ENCODE measurements around the gene FBXW4. TPM values are rescaled to one million over a fixed set of nuclear protein-coding genes. Genes with fewer than 3 reads are reported as not detected.

Gene FBXW4
- total and polyA plus RNA-seq, 9 of the 15 experiments (the other 6 are each of a cell fraction or from before 2014, with no cell fraction given): 1.0 to 10.6 (median 5.4) TPM

GRCh38 chr10:101585841-101586240 is 109.1 kb downstream of the FBXW4 start (continued):
- TF ChIP-seq ZNF740 (CRISPR knock-in tag; IDR thresholded peaks at IDR 0.05): no peak
- no peak for TF ChIP-seq ZNF740 (tag; IDR thresholded peaks at IDR 0.05)
- no peak for TF ChIP-seq EHMT2 (IDR thresholded peaks at IDR 0.05)

DNA sequence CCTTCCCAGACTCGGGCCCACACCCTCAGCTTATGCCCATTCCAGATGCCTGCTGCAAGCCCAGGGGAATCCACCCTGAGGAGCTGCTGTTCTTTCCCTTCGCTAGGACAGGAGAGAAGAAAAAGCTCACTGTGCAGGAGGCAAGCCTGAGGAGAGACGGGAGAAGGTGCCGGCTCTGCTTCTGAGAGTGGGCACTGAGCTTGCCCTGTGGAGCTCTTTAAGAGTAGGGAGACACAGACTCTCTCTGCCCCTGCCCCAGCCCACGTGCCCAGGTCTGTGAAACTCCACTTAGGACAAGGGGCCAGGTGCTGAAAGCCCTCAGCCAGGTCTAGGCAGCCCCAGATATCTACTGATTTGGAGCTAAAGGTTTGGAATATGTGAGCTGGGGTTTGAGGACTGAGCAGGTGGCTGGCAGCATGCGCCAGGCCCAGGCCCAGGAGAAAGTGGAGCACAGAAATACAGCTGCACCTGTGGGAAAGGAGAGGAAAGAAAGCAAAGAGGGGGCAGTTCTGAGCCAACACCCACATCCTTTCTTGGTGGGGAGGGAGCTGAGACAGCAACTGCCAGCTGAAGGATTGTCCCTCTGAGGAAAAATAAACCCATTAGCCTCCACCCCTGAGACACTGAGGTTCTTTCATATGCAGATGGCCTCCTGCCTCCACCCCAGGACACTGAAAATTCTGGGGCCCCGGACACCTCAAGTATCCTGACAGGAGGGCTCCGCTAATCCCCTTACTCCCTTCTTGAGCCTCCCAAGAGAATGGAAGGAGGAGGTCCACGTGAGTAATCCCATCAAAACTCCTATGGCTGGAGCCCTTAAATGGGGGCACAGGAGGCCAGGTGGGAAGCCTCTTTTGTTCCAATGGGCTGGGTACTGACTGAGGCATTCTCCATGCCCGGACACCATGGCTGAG is 114.2 kb downstream of the FBXW4 start:
- POLR2A ChIA-PET: interaction anchor here (0.6 to 1.1 kb wide), 2 partner anchors 191 to 1001 kb away, joined by 3 read pairs; no protein-coding TSS in a partner anchor
- Histone ChIP-seq H3K9ac (ENCODE audit: insufficient read depth in 1 of 2, low read depth in 2 of 2, low read length in 2 of 2) (no peak overlapping the region; a peak in 1 of 4 replicates), H2AFZ (ENCODE audit: low read depth, low read length) (no peak overlapping the region), H4K20me1 (replicated peaks; ENCODE audit: control insufficient read depth, insufficient read depth, low read length) (no peaks in the 10 kb centered on the region; the same call in 1 of the 2 replicates), H3K4me1 (replicated peaks in 1 of 2; ENCODE audit: control insufficient read depth in 2 of 2, insufficient read depth in 2 of 2, low read length in 2 of 2) (peaks cover 15 to 29% of the 10 kb centered on the region in 2 experiments), H3K27ac (ENCODE audit: extremely low read depth, low read depth, low read length) (no peak overlapping the region), H3K27me3 (ENCODE audit: control insufficient read depth in 2 of 2, insufficient read depth in 2 of 2, low read length in 2 of 2) (no peaks in the 10 kb centered on the region), H3K4me2 (ENCODE audit: insufficient read depth, low read length) (no peak overlapping the region), H3K9me1 (ENCODE audit: control insufficient read depth, insufficient read depth, low read length) (no peaks in the 10 kb centered on the region), H3K9me3 (replicated peaks; ENCODE audit: control insufficient read depth, insufficient read depth, low read depth, low read length) (no peaks in the 10 kb centered on the region), H3K79me2 (ENCODE audit: control insufficient read depth, insufficient read depth, low read length) (no peaks in the 10 kb centered on the region), H3K4me3 (no peak overlapping the region), H3K36me3 (ENCODE audit: control insufficient read depth, insufficient read depth, low read length) (peaks cover 48% of the 10 kb centered on the region; the same call in 2 of the 3 replicates)
- FAIRE-seq (no peak), ATAC-seq (no peak), DNase-seq (ENCODE audit: extremely low read depth in 1 of 4, low spot score in 3 of 4) (no peak)
- intact Hi-C loops (cut with micrococcal nuclease) (no loop called here), in situ Hi-C loops (cut with MboI) (no loop called here)
- CTCF ChIA-PET (ENCODE audit: low intra/inter-chr PET ratio): no interaction called here
- TF ChIP-seq ZEB2 (IDR thresholded peaks at IDR 0.05): no peak
- TF ChIP-seq ATF4 (CRISPR knock-in tag; IDR thresholded peaks at IDR 0.05): no peak
- no peak for TF ChIP-seq NFXL1 (CRISPR knock-in tag; IDR thresholded peaks at IDR 0.05)
- TF ChIP-seq NCOA2 (IDR thresholded peaks at IDR 0.05; ENCODE audit: partially characterized antibody in 2 of 2): no peak
- TF ChIP-seq, protein P1, sequence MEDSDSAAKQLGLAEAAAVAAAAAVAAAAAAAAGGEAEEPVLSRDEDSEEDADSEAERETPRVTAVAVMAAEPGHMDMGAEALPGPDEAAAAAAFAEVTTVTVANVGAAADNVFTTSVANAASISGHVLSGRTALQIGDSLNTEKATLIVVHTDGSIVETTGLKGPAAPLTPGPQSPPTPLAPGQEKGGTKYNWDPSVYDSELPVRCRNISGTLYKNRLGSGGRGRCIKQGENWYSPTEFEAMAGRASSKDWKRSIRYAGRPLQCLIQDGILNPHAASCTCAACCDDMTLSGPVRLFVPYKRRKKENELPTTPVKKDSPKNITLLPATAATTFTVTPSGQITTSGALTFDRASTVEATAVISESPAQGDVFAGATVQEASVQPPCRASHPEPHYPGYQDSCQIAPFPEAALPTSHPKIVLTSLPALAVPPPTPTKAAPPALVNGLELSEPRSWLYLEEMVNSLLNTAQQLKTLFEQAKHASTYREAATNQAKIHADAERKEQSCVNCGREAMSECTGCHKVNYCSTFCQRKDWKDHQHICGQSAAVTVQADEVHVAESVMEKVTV (CRISPR knock-in tag; IDR thresholded peaks at IDR 0.05): no peak
- no peak for TF ChIP-seq RHOXF2B (CRISPR knock-in tag; conservative IDR thresholded peaks at IDR 0.05)
- TF ChIP-seq MAFK (IDR thresholded peaks at IDR 0.05; ENCODE audit: low read length): no peak
- TF ChIP-seq HEY1 (CRISPR knock-in tag; IDR thresholded peaks at IDR 0.05; ENCODE audit: borderline replicate concordance): no peak
- TF ChIP-seq NFIX (CRISPR knock-in tag; IDR thresholded peaks at IDR 0.05; ENCODE audit: low read depth): no peak
- TF ChIP-seq XRCC5 (IDR thresholded peaks at IDR 0.05; ENCODE audit: low read depth, low read length): no peak
- no peak for TF ChIP-seq POU5F1 (IDR thresholded peaks at IDR 0.05; ENCODE audit: borderline replicate concordance, low read depth, low read length, partially characterized antibody)
- no peak for TF ChIP-seq ZNF274 (IDR thresholded peaks at IDR 0.05; ENCODE audit: borderline replicate concordance, low read depth, low read length)
- TF ChIP-seq DDX20 (tag; IDR thresholded peaks at IDR 0.05; ENCODE audit: low read depth): no peak
- TF ChIP-seq GATA2 (CRISPR knock-in tag; IDR thresholded peaks at IDR 0.05): no peak
- no peak for TF ChIP-seq MCM3 (IDR thresholded peaks at IDR 0.05)
- WGBS (ENCODE audit: insufficient coverage, low coverage, missing lambda C conversion rate): 79% methylated on average over 7 of the region's 10 CpGs
- no TSS peak for BruUV-seq (replicated peaks)

Measured in K562 (cell line).